ENCODE results near the gene DNAJB8. TPM values are rescaled to one million over a fixed set of nuclear protein-coding genes. Genes with fewer than 3 reads are reported as not detected.
A peak's percentile ranks its signal among the peaks of the same experiment; 100 is the strongest.

The DNAJB8 gene
- total and polyA plus RNA-seq, 9 of the 15 experiments (the other 6 are each of a cell fraction or from before 2014, with no cell fraction given): not detected

GRCh38 chr3:128429751-128430150 lies 36.9 kb downstream of the DNAJB8 start:
- 78% methylated on average over 8 of the region's 8 CpGs for WGBS (ENCODE audit: insufficient coverage, low coverage, missing lambda C conversion rate)
- no peak overlapping the region for H3K27ac ChIP-seq (ENCODE audit: extremely low read depth, low read depth, low read length)
- ChIA-PET CTCF (ENCODE audit: low intra/inter-chr PET ratio) (no interaction called here), POLR2A (interaction anchor here (0.6 kb wide), 1 partner anchor 14 kb away, joined by 3 read pairs; no protein-coding TSS in a partner anchor)
- no peak overlapping the region for H3K4me3 ChIP-seq
- intact Hi-C loops (cut with micrococcal nuclease): loop anchor here (10.0 kb wide), 2 partner anchors 155 to 255 kb away; no protein-coding TSS in a partner anchor
- peak overlapping the region in 1 of 2 experiments; percentile 52; a peak in 2 of 4 replicates for H3K9ac ChIP-seq (ENCODE audit: insufficient read depth in 1 of 2, low read depth in 2 of 2, low read length in 2 of 2)
- no peak for ATAC-seq
- H3K36me3 ChIP-seq (ENCODE audit: control insufficient read depth, insufficient read depth, low read length): no peaks in the 10 kb centered on the region
- in situ Hi-C loops (cut with MboI): no loop called here
- no peaks in the 10 kb centered on the region for H3K9me1 ChIP-seq (ENCODE audit: control insufficient read depth, insufficient read depth, low read length)
- no peaks in the 10 kb centered on the region; the same call in 2 of the 3 replicates for H3K79me2 ChIP-seq (ENCODE audit: control insufficient read depth, insufficient read depth, low read length)
- TF ChIP-seq BRD9 (IDR thresholded peaks at IDR 0.05; ENCODE audit: low read depth, partially characterized antibody): no peak
- no peak for TF ChIP-seq ATF4 (CRISPR knock-in tag; IDR thresholded peaks at IDR 0.05)
- no peak for TF ChIP-seq ETV6 (IDR thresholded peaks at IDR 0.05; ENCODE audit: borderline replicate concordance in 1 of 2, low read depth in 2 of 2, low read length in 1 of 2)
- no peak for TF ChIP-seq ETV6 (CRISPR knock-in tag; IDR thresholded peaks at IDR 0.05; ENCODE audit: borderline replicate concordance)
- TF ChIP-seq LEF1 (IDR thresholded peaks at IDR 0.05): no peak
- no peak for TF ChIP-seq ARID2 (IDR thresholded peaks at IDR 0.05)
- no peaks in the 10 kb centered on the region for H3K27me3 ChIP-seq (ENCODE audit: control insufficient read depth in 2 of 2, insufficient read depth in 2 of 2, low read length in 2 of 2)
- no peak for DNase-seq (ENCODE audit: extremely low read depth in 1 of 4, low spot score in 3 of 4)
- H3K4me1 ChIP-seq (replicated peaks in 1 of 2; ENCODE audit: control insufficient read depth in 2 of 2, insufficient read depth in 2 of 2, low read length in 2 of 2): peaks cover 26 to 81% of the 10 kb centered on the region in 2 experiments
- BruUV-seq (replicated peaks): no TSS peak
- H3K4me2 ChIP-seq (ENCODE audit: insufficient read depth, low read length): no peak overlapping the region
- H2AFZ ChIP-seq (ENCODE audit: low read depth, low read length): no peak overlapping the region
- H3K9me3 ChIP-seq (replicated peaks; ENCODE audit: control insufficient read depth, insufficient read depth, low read depth, low read length): no peaks in the 10 kb centered on the region
- no peak for FAIRE-seq
- no peaks in the 10 kb centered on the region for H4K20me1 ChIP-seq (replicated peaks; ENCODE audit: control insufficient read depth, insufficient read depth, low read length)

Measured in K562 (cell line).